Measurements from ENCODE around the gene PSMD13.
"Not testable (repeated sequence)": the region's sequence is repeated elsewhere in the genome, so short reads cannot be mapped to it uniquely, and the experiment has no call there.

The PSMD13 gene

DNA sequence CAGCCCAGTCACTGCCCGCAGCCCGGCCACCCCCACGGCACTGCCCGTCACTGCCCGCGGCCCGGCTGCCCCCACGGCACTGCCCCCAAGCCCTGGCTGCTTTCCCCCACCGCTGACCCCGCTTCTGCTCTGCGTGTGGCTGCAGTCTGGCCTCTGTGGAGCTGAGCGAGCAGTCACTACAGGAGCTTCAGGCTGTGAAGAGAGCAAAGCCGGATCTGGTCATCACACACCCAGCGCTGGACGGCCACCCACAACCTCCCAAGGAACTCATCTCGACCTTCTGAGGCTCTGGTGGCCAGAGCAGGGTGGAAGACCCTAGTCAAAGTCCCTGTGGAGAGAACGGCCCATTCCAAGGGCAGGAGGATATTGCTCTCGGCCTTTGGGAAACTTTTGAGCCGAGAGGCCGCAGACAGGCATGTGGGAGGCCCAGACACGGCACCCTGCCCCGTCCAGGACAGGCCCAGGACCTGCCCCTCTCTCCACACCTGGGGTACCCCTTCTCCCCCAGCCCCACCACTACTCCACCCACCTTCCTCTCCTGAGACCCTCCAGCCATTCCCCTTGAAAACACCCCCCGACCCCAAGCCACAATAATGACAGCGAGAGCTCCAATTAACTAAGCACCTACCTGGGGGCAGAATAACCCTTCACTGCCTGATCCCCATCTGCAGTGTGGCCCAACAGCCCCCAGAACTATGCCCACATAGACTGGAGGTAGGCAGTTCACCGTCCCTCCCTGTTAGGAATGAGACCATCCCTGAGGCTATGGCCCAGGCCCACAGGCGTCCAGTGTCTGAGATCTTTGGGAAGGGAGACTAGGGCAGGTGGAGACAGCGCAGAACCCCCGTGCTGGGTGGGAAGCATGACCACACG is 48.5 kb downstream of the PSMD13 start:
- no peak overlapping the region for H3K9ac ChIP-seq (ENCODE audit: low read length)
- no peak overlapping the region for H2AFZ ChIP-seq (ENCODE audit: low read depth, low read length, severe bottlenecking)
- H3K4me2 ChIP-seq (ENCODE audit: low read depth, low read length, poor library complexity, severe bottlenecking): no peak overlapping the region
- H3F3A ChIP-seq (ENCODE audit: insufficient read depth): no peaks in the 10 kb centered on the region
- H3K9me3 ChIP-seq (ENCODE audit: insufficient read depth, low read length): no peaks in the 10 kb centered on the region
- H3K36me3 ChIP-seq (ENCODE audit: low read length): no peaks in the 10 kb centered on the region
- no peaks in the 10 kb centered on the region for H3K79me2 ChIP-seq (ENCODE audit: insufficient read depth, low read length)
- no peak for TF ChIP-seq EZH2phosphoT487 (conservative IDR thresholded peaks at IDR 0.05; ENCODE audit: low read length)
- TF ChIP-seq, protein P1, sequence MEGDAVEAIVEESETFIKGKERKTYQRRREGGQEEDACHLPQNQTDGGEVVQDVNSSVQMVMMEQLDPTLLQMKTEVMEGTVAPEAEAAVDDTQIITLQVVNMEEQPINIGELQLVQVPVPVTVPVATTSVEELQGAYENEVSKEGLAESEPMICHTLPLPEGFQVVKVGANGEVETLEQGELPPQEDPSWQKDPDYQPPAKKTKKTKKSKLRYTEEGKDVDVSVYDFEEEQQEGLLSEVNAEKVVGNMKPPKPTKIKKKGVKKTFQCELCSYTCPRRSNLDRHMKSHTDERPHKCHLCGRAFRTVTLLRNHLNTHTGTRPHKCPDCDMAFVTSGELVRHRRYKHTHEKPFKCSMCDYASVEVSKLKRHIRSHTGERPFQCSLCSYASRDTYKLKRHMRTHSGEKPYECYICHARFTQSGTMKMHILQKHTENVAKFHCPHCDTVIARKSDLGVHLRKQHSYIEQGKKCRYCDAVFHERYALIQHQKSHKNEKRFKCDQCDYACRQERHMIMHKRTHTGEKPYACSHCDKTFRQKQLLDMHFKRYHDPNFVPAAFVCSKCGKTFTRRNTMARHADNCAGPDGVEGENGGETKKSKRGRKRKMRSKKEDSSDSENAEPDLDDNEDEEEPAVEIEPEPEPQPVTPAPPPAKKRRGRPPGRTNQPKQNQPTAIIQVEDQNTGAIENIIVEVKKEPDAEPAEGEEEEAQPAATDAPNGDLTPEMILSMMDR (IDR thresholded peaks at IDR 0.05; ENCODE audit: insufficient read depth, low read length, poor library complexity, severe bottlenecking): no peak
- H3K9me2 ChIP-seq (replicated peaks; ENCODE audit: insufficient read depth, low read length): no peaks in the 10 kb centered on the region
- H3K27ac ChIP-seq (ENCODE audit: low read depth, low read length): no peak overlapping the region
- H3K4me3 ChIP-seq (ENCODE audit: insufficient read depth, low read length, poor library complexity, severe bottlenecking): no peak overlapping the region
- no peaks in the 10 kb centered on the region for H4K20me1 ChIP-seq (ENCODE audit: low read depth, low read length)
- H3K27me3 ChIP-seq (ENCODE audit: low read length): no peaks in the 10 kb centered on the region

DNA sequence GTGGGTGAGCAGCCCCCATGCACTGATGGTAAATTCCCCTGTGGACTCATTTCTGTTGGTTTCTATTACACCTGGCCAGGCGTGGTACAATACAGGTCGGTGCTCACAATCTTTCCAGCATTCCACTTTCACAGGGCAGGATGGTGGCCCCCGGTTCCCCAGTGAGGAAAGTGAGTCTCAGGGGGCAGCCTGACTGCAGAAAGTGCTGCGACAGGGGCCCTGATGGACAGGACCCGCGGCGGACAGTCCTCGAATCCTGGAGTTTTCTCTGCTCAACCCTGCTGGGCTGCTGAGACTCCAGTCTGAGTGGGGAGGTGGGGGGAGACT is 49.1 kb downstream of the PSMD13 start:
- H4K20me1 ChIP-seq (ENCODE audit: low read depth, low read length): no peaks in the 10 kb centered on the region
- no peaks in the 10 kb centered on the region for H3K79me2 ChIP-seq (ENCODE audit: insufficient read depth, low read length)
- no peak for TF ChIP-seq EZH2phosphoT487 (conservative IDR thresholded peaks at IDR 0.05; ENCODE audit: low read length)
- TF ChIP-seq, protein P1 (IDR thresholded peaks at IDR 0.05; ENCODE audit: insufficient read depth, low read length, poor library complexity, severe bottlenecking): no peak
- no peaks in the 10 kb centered on the region for H3K9me2 ChIP-seq (replicated peaks; ENCODE audit: insufficient read depth, low read length)
- no peak overlapping the region for H2AFZ ChIP-seq (ENCODE audit: low read depth, low read length, severe bottlenecking)
- no peaks in the 10 kb centered on the region for H3F3A ChIP-seq (ENCODE audit: insufficient read depth)
- H3K27me3 ChIP-seq (ENCODE audit: low read length): no peaks in the 10 kb centered on the region
- no peak overlapping the region for H3K4me3 ChIP-seq (ENCODE audit: insufficient read depth, low read length, poor library complexity, severe bottlenecking)
- H3K9ac ChIP-seq (ENCODE audit: low read length): no peak overlapping the region
- H3K27ac ChIP-seq (ENCODE audit: low read depth, low read length): no peak overlapping the region
- no peak overlapping the region for H3K4me2 ChIP-seq (ENCODE audit: low read depth, low read length, poor library complexity, severe bottlenecking)
- no peaks in the 10 kb centered on the region for H3K9me3 ChIP-seq (ENCODE audit: insufficient read depth, low read length)
- H3K36me3 ChIP-seq (ENCODE audit: low read length): no peaks in the 10 kb centered on the region

DNA sequence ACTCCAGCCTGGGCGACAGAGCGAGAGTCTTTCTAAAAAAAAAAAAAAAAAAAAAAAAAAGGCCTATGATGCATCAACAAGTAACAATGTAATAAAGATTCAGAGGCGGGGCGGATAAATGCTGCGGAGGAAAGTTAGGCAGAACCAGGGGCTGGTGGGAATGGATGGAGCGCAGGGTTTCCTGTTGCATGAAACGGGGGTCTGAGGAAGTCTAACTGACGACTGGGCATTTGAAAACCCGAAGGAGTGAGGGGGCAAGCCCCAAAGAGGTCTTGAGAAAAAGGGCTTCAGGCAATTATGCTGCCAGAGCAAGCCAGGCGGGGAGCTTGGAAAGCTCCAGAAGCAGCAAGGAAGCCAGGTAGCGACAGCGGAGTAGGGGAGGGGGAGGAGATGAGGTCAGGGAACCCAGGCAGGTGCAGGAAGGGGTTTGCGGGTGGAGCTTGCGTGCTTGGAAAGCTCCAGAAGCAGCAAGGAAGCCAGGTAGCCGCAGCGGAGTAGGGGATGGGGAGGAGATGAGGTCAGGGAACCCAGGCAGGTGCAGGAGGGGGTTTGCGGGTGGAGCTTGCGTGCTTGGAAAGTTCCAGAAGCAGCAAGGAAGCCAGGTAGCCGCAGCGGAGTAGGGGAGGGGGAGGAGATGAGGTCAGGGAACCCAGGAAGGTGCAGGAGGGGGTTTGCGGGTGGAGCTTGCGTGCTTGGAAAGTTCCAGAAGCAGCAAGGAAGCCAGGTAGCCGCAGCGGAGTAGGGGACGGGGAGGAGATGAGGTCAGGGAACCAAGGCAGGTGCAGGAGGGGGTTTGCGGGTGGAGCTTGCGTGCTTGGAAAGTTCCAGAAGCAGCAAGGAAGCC is 50.4 kb downstream of the PSMD13 start:
- not testable (repeated sequence) for H3K36me3 ChIP-seq (ENCODE audit: low read length); H3K4me3 ChIP-seq (ENCODE audit: insufficient read depth, low read length, poor library complexity, severe bottlenecking); H3K9ac ChIP-seq (ENCODE audit: low read length); H3K4me2 ChIP-seq (ENCODE audit: low read depth, low read length, poor library complexity, severe bottlenecking); H4K20me1 ChIP-seq (ENCODE audit: low read depth, low read length); H3K9me3 ChIP-seq (ENCODE audit: insufficient read depth, low read length); H3K9me2 ChIP-seq (replicated peaks; ENCODE audit: insufficient read depth, low read length); H3K27ac ChIP-seq (ENCODE audit: low read depth, low read length); H2AFZ ChIP-seq (ENCODE audit: low read depth, low read length, severe bottlenecking); H3F3A ChIP-seq (ENCODE audit: insufficient read depth); H3K27me3 ChIP-seq (ENCODE audit: low read length); H3K79me2 ChIP-seq (ENCODE audit: insufficient read depth, low read length)
